ENCODE data around the gene NPTX2. TPM values are rescaled to one million over a fixed set of nuclear protein-coding genes. Genes with fewer than 3 reads are reported as not detected.
A peak's percentile ranks its signal among the peaks of the same experiment; 100 is the strongest.

NPTX2 gene
- total RNA-seq, 6 donors from 2014 or later: 0.30 to 1.3 (median 0.95) TPM; not detected in 2

DNA sequence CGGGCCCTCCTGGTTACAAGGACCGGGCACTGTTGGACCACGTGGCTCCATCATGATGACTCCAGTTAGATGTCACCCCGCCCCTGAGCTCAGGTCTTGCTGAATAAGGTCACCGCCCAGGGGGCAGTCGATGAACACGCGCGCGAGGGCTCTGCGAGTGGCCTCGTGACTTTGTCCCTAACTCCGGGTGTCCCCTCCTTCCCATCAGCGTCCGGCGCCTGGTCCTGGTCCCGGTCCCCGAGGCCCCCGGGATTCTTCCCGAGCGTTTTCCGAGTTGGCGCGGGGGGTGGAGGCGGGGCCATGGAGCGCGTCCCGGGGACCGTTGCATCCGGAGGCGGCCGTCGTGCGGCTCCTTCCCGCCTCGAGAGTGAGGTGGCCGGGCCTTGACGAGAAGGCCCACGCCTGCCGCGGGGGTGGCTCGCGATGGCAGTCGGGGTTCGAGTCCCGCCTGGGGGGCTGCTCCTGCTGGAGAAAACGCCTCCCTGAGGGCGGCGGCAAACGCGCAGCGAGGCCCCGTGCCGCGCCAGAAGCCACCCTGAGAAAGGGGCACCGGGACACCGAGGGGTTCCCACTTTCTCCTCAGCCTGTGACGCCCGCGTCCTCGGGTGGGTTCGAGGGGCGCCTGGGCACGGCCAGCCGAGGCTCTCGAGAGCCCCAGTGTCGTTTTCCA is 569 bp upstream of the NPTX2 start:
- DNase-seq (peak in 1 of 2 donors; percentile 80), ATAC-seq (ENCODE audit: low FRiP score in 2 of 2) (no peak)
- H3K9me3 ChIP-seq: no peaks in the 10 kb centered on the region
- H3K4me3 ChIP-seq: peak overlapping the region in 3 of 4 donors; percentile 26 to 38 (median 36)
- no peaks in the 10 kb centered on the region for H3K36me3 ChIP-seq
- H3K4me1 ChIP-seq: peaks cover 9 to 36% (median 17%) of the 10 kb centered on the region in 4 donors
- peaks cover 0 to 22% (median 13%) of the 10 kb centered on the region in 4 donors for H3K27me3 ChIP-seq
- H3K27ac ChIP-seq: no peak overlapping the region
- no peak for TF ChIP-seq POLR2A (IDR thresholded peaks at IDR 0.05)
- TF ChIP-seq, protein P1, sequence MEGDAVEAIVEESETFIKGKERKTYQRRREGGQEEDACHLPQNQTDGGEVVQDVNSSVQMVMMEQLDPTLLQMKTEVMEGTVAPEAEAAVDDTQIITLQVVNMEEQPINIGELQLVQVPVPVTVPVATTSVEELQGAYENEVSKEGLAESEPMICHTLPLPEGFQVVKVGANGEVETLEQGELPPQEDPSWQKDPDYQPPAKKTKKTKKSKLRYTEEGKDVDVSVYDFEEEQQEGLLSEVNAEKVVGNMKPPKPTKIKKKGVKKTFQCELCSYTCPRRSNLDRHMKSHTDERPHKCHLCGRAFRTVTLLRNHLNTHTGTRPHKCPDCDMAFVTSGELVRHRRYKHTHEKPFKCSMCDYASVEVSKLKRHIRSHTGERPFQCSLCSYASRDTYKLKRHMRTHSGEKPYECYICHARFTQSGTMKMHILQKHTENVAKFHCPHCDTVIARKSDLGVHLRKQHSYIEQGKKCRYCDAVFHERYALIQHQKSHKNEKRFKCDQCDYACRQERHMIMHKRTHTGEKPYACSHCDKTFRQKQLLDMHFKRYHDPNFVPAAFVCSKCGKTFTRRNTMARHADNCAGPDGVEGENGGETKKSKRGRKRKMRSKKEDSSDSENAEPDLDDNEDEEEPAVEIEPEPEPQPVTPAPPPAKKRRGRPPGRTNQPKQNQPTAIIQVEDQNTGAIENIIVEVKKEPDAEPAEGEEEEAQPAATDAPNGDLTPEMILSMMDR (IDR thresholded peaks at IDR 0.05): no peak
- TF ChIP-seq EP300 (IDR thresholded peaks at IDR 0.05): no peak
- no peak for TF ChIP-seq POLR2AphosphoS5 (IDR thresholded peaks at IDR 0.05)
- 8 to 13% methylated on average over 4 to 35 of the region's 67 CpGs for WGBS, 2 donors

DNA sequence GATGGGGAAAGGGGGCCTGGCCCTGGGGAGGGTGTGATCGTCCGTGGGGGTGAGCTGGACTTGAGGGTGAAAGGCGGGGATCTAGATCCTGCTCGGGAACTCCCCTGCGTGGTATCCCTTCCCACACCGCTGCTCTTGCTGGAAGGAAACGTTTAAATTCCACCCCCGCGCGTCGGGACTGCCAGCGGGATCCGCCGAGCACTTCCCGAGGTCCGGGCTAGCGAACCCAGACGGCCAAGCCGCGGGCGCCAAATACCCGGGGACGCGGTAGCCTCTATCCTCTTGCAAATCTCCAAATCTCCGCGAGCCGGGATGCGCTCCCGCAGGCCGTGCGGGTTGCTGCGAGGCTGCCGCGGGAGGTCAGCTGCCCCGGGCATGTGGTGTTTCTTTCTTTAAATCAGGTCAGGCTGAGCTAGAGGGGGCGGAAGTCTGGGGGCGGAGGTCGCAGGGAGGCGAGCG is 904 bp downstream of the NPTX2 start:
- Histone ChIP-seq H3K36me3 (no peaks in the 10 kb centered on the region), H3K27ac (no peak overlapping the region), H3K4me3 (peak overlapping the region in 2 of 4 donors; percentile 36 to 38), H3K9me3 (no peaks in the 10 kb centered on the region), H3K27me3 (peaks cover 0 to 22% (median 13%) of the 10 kb centered on the region in 4 donors), H3K4me1 (peaks cover 9 to 36% (median 17%) of the 10 kb centered on the region in 4 donors)
- 0 to 2% methylated on average over 13 to 20 of the region's 40 CpGs for WGBS, 2 donors
- DNase-seq (no peak), ATAC-seq (ENCODE audit: low FRiP score in 2 of 2) (no peak)
- TF ChIP-seq POLR2A (IDR thresholded peaks at IDR 0.05): no peak
- TF ChIP-seq EP300 (IDR thresholded peaks at IDR 0.05): no peak
- TF ChIP-seq, protein P1 (IDR thresholded peaks at IDR 0.05): no peak
- no peak for TF ChIP-seq POLR2AphosphoS5 (IDR thresholded peaks at IDR 0.05)

DNA sequence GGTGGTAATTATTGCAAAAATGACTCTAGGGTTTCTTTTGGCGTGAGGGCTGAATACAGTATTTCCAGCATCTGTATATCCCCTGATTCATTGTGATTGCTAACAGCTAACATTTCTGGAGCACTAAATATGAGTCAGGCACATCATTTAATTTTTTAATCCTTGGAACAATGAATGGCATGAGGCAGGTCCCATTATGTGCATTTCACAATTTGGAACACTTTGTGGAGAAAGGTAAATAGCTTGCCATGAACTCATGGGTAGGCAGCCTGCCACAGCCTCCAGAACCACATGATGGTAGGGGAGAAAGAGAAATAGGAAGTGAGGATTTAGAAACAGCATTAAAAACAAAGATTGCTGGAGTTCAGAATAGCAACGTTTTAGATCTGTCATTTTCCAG is 1.7 kb downstream of the NPTX2 start:
- Histone ChIP-seq H3K9me3 (no peaks in the 10 kb centered on the region), H3K4me1 (peaks cover 9 to 36% (median 17%) of the 10 kb centered on the region in 4 donors), H3K4me3 (no peak overlapping the region), H3K27ac (no peak overlapping the region), H3K36me3 (no peaks in the 10 kb centered on the region), H3K27me3 (peaks cover 0 to 22% (median 13%) of the 10 kb centered on the region in 4 donors)
- ATAC-seq (ENCODE audit: low FRiP score in 2 of 2): no peak
- 3 to 15% methylated on average over 2 of the region's 2 CpGs for WGBS, 2 donors
- TF ChIP-seq POLR2AphosphoS5 (IDR thresholded peaks at IDR 0.05) (no peak), POLR2A (IDR thresholded peaks at IDR 0.05) (no peak), EP300 (IDR thresholded peaks at IDR 0.05) (no peak)
- TF ChIP-seq, protein P1 (IDR thresholded peaks at IDR 0.05): no peak
- peak in 1 of 2 donors; percentile 36 for DNase-seq

DNA sequence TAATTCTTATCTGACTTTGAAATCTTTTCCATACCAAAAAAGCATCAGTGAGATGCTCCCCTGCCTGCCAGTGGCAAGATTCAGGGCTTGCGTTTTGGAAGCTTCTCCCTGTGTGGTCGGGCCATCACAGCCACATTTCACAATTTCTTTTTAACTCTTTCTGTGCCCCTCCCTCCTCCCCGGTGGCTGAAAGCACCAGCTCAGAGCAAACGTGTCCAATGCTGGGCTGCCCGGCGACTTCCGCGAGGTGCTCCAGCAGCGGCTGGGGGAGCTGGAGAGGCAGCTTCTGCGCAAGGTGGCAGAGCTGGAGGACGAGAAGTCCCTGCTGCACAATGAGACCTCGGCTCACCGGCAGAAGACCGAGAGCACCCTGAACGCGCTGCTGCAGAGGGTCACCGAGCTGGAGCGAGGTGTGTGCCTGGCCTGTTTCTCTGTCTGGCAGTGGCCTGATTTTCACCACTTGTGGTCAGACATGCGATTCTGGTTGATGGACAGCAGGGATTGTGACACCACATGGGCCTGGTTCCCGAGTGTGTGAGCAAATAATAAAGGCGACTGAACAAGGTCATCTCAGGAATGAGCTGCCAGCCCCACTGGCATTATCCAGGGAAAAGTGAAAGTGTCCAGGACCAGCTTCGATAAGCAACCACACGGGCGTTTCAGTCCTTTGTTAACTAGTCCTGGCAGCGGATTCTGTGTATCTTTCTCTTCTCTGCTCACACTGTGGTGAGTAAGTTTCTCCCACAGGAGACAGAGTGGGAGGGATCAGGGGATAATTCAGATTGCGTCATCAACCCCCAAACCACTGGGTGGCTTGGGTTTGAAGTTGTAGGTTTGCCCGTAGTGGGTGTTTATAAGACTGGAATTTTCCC is 2.6 kb downstream of the NPTX2 start:
- H3K9me3 ChIP-seq: no peaks in the 10 kb centered on the region
- TF ChIP-seq POLR2A (IDR thresholded peaks at IDR 0.05) (no peak), EP300 (IDR thresholded peaks at IDR 0.05) (no peak), POLR2AphosphoS5 (IDR thresholded peaks at IDR 0.05) (no peak)
- TF ChIP-seq, protein P1 (IDR thresholded peaks at IDR 0.05): no peak
- WGBS, 2 donors: 17 to 18% methylated on average over 27 of the region's 27 CpGs
- peaks cover 9 to 36% (median 17%) of the 10 kb centered on the region in 4 donors for H3K4me1 ChIP-seq
- no peaks in the 10 kb centered on the region for H3K36me3 ChIP-seq
- H3K4me3 ChIP-seq: peak overlapping the region in 3 of 4 donors; percentile 9 to 27 (median 17)
- DNase-seq (peak; percentile 47 to 61), ATAC-seq (ENCODE audit: low FRiP score in 2 of 2) (peak in 1 of 2 donors; percentile 13)
- peaks cover 0 to 22% (median 13%) of the 10 kb centered on the region in 4 donors for H3K27me3 ChIP-seq
- H3K27ac ChIP-seq: no peak overlapping the region

Measured in upper lobe of left lung (tissue), 6 donors.